GM12892 (cell line): ENCODE results near the gene BAHD1.

ENCODE experiments used
- POLR2A ChIP-seq: IDR thresholded peaks from 2 replicates; pipeline ENCODE4 v1.6.1; 2011; ENCODE audit warnings: low read depth, low read length, control low read depth
- TAF1 ChIP-seq: IDR thresholded peaks from 2 replicates; pipeline ENCODE4 v1.6.1; 2011; ENCODE audit warnings: low read depth, mild to moderate bottlenecking, control low read depth, low read length, borderline replicate concordance

- TF ChIP-seq TAF1: no peak
- TF ChIP-seq POLR2A: no peak
Measured at GRCh38 chr15:40495516-40495915, 54.8 kb downstream of the BAHD1 start.
